Measurements from ENCODE around the gene CCDC27. TPM values are rescaled to one million over a fixed set of nuclear protein-coding genes. Genes with fewer than 3 reads are reported as not detected.

Gene CCDC27
- total and polyA plus RNA-seq, 2 of the 8 experiments (the other 6 are each of a cell fraction or from before 2014, with no cell fraction given): 0.15 TPM; not detected in 1

DNA sequence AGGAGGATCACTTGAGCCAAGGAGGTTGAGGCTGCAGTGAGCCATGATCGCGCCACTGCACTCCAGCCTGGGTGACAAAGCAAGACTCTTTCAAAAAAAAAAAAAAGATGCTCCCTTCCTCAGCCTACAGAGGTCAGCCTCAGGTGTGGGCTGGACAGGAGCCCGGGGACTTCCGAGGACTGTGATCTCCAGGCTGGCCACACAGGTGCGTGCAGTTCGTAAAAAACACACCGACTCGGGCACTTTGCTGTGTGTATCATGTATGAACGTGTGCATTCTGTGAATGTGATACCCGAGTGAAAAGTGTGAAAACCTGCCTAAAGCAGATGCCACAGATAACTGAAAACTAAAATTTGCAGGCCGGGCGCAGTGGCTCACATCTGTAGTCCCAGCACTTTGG is 8.4 kb upstream of the CCDC27 start (continued):
- TF ChIP-seq CHD7 (IDR thresholded peaks at IDR 0.05; ENCODE audit: insufficient replicate concordance, low read length): no peak
- no peak for TF ChIP-seq HDAC2 (IDR thresholded peaks at IDR 0.05; ENCODE audit: borderline replicate concordance in 1 of 2, low read depth in 2 of 2, low read length in 2 of 2)
- TF ChIP-seq SRF (IDR thresholded peaks at IDR 0.05; ENCODE audit: low read depth, low read length): no peak
- TF ChIP-seq TCF12 (IDR thresholded peaks at IDR 0.05; ENCODE audit: low read depth, low read length): no peak
- TF ChIP-seq, protein P1, sequence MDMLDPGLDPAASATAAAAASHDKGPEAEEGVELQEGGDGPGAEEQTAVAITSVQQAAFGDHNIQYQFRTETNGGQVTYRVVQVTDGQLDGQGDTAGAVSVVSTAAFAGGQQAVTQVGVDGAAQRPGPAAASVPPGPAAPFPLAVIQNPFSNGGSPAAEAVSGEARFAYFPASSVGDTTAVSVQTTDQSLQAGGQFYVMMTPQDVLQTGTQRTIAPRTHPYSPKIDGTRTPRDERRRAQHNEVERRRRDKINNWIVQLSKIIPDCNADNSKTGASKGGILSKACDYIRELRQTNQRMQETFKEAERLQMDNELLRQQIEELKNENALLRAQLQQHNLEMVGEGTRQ (IDR thresholded peaks at IDR 0.05; ENCODE audit: low read length): no peak
- TF ChIP-seq SIX5 (IDR thresholded peaks at IDR 0.05; ENCODE audit: low read depth, low read length): no peak
- no peak for TF ChIP-seq CTBP2 (IDR thresholded peaks at IDR 0.05; ENCODE audit: borderline replicate concordance, insufficient read depth, insufficient read length, low read length)
- TF ChIP-seq KDM1A (IDR thresholded peaks at IDR 0.05; ENCODE audit: borderline replicate concordance, low read length): no peak
- TF ChIP-seq ZNF274 (IDR thresholded peaks at IDR 0.05; ENCODE audit: borderline replicate concordance, extremely low read depth, low read length): no peak
- TF ChIP-seq, protein P2, sequence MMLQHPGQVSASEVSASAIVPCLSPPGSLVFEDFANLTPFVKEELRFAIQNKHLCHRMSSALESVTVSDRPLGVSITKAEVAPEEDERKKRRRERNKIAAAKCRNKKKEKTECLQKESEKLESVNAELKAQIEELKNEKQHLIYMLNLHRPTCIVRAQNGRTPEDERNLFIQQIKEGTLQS (IDR thresholded peaks at IDR 0.05; ENCODE audit: insufficient read depth, low read depth, low read length): no peak

All from H1 (cell line).